ENCODE measurements around the gene ANO1.

ANO1 gene

GRCh38 chr11:70146299-70146698, 68.2 kb downstream of the ANO1 start:
- H3K4me3 ChIP-seq (ENCODE audit: control insufficient read depth, low read depth, low read length): no peak overlapping the region
- no peak for TF ChIP-seq CTCF (IDR thresholded peaks at IDR 0.05; ENCODE audit: control insufficient read depth, insufficient read depth, low read depth, low read length, missing control alignments)
- no peak for DNase-seq (ENCODE audit: low read depth)

GRCh38 chr11:70146895-70147520, 68.9 kb downstream of the ANO1 start:
- DNase-seq (ENCODE audit: low read depth): no peak
- H3K4me3 ChIP-seq (ENCODE audit: control insufficient read depth, low read depth, low read length): no peak overlapping the region
- no peak for TF ChIP-seq CTCF (IDR thresholded peaks at IDR 0.05; ENCODE audit: control insufficient read depth, insufficient read depth, low read depth, low read length, missing control alignments)

GRCh38 chr11:70147668-70148067, 69.6 kb downstream of the ANO1 start:
- no peak for DNase-seq (ENCODE audit: low read depth)
- no peak overlapping the region for H3K4me3 ChIP-seq (ENCODE audit: control insufficient read depth, low read depth, low read length)
- no peak for TF ChIP-seq CTCF (IDR thresholded peaks at IDR 0.05; ENCODE audit: control insufficient read depth, insufficient read depth, low read depth, low read length, missing control alignments)

- DNase-seq (ENCODE audit: low read depth): no peak
- no peak for TF ChIP-seq CTCF (IDR thresholded peaks at IDR 0.05; ENCODE audit: control insufficient read depth, insufficient read depth, low read depth, low read length, missing control alignments)
- H3K4me3 ChIP-seq (ENCODE audit: control insufficient read depth, low read depth, low read length): no peak overlapping the region
These were observed 73.6 kb downstream of the ANO1 start for GRCh38 chr11:70151671-70152070.

- DNase-seq (ENCODE audit: low read depth): no peak
- H3K4me3 ChIP-seq (ENCODE audit: control insufficient read depth, low read depth, low read length): no peak overlapping the region
- no peak for TF ChIP-seq CTCF (IDR thresholded peaks at IDR 0.05; ENCODE audit: control insufficient read depth, insufficient read depth, low read depth, low read length, missing control alignments)
These were observed 75.1 kb downstream of the ANO1 start for GRCh38 chr11:70153133-70153727.

GRCh38 chr11:70155386-70155785, 77.3 kb downstream of the ANO1 start:
- no peak for DNase-seq (ENCODE audit: low read depth)
- no peak overlapping the region for H3K4me3 ChIP-seq (ENCODE audit: control insufficient read depth, low read depth, low read length)
- no peak for TF ChIP-seq CTCF (IDR thresholded peaks at IDR 0.05; ENCODE audit: control insufficient read depth, insufficient read depth, low read depth, low read length, missing control alignments)
